Keratinocyte (primary cell): ENCODE results near the gene CLCN7. TPM values are rescaled to one million over a fixed set of nuclear protein-coding genes. Genes with fewer than 3 reads are reported as not detected.

Experiments used
- DNase-seq: peaks from one replicate; pipeline ENCODE4 v3.0.0-alpha.2; 2011; ENCODE audit warnings: low read depth, missing footprints, low spot score
- FAIRE-seq: peaks from 2 replicates; lab custom pipeline; 2011; peaks lifted over from hg19 to GRCh38; lab: Jason Lieb, UNC
- H2AFZ ChIP-seq: 2 replicates; pipeline ENCODE4 v1.6.0; 2012; ENCODE audit warnings: low read length, control low read depth, inconsistent platforms; ENCODE audit not compliant: control insufficient read depth
- H3K27ac ChIP-seq: 2 replicates; pipeline ENCODE4 v1.5.1; 2011; ENCODE audit warnings: low read length; ENCODE audit not compliant: control insufficient read depth, insufficient read depth
- H3K27me3 ChIP-seq: 3 replicates; pipeline ENCODE4 v1.6.0; 2011; ENCODE audit warnings: low read length; ENCODE audit not compliant: control insufficient read depth, insufficient read depth; ENCODE audit errors: extremely low read depth
- H3K36me3 ChIP-seq, 2 experiments: 2 replicates in 1 of 2; 3 replicates in 1 of 2; pipeline ENCODE4 v1.5.1; 2011; ENCODE audit warnings: low read length in 2 of 2, mild to moderate bottlenecking in 1 of 2; ENCODE audit not compliant: control insufficient read depth in 2 of 2, insufficient read depth in 2 of 2; ENCODE audit errors: extremely low read depth in 1 of 2
- H3K4me1 ChIP-seq: 3 replicates; pipeline ENCODE4 v1.5.1; 2011; ENCODE audit warnings: low read length; ENCODE audit not compliant: control insufficient read depth, insufficient read depth; ENCODE audit errors: extremely low read depth
- H3K4me2 ChIP-seq: 3 replicates; pipeline ENCODE4 v1.6.0; 2011; ENCODE audit warnings: low read depth, low read length; ENCODE audit not compliant: control insufficient read depth, insufficient read depth; ENCODE audit errors: extremely low read depth
- H3K4me3 ChIP-seq, 3 experiments: fragments of 200-600 bp in 1 of 3; sonication (generic) in 1 of 3; 2 replicates in 2 of 3; 3 replicates in 1 of 3; pipeline ENCODE4 v1.5.1; 2011 to 2016; ENCODE audit warnings: low read length in 3 of 3, mild to moderate bottlenecking in 3 of 3, control low read depth in 2 of 3, inconsistent platforms in 1 of 3, low read depth in 1 of 3, mixed read lengths in 1 of 3, mixed run types in 1 of 3, moderate library complexity in 1 of 3; ENCODE audit not compliant: control insufficient read depth in 2 of 3, insufficient read depth in 2 of 3; ENCODE audit errors: extremely low read depth in 1 of 3
- H3K79me2 ChIP-seq: 2 replicates; pipeline ENCODE4 v1.6.0; 2012; ENCODE audit warnings: low read length; ENCODE audit not compliant: control insufficient read depth, insufficient read depth
- H3K9ac ChIP-seq: 3 replicates; pipeline ENCODE4 v1.6.0; 2011; ENCODE audit warnings: low read length; ENCODE audit not compliant: control insufficient read depth, insufficient read depth; ENCODE audit errors: extremely low read depth
- H3K9me1 ChIP-seq: 3 replicates; pipeline ENCODE4 v1.6.0; 2011; ENCODE audit warnings: low read length; ENCODE audit not compliant: control insufficient read depth, insufficient read depth; ENCODE audit errors: extremely low read depth
- H3K9me3 ChIP-seq: 2 replicates; pipeline ENCODE4 v1.5.1; 2012; ENCODE audit warnings: low read depth, low read length; ENCODE audit not compliant: control insufficient read depth
- H4K20me1 ChIP-seq: 3 replicates; pipeline ENCODE4 v1.6.0; 2011; ENCODE audit warnings: low read length; ENCODE audit not compliant: control insufficient read depth, insufficient read depth; ENCODE audit errors: extremely low read depth
- CTCF ChIP-seq, 3 experiments: IDR thresholded peaks in 1 of 3; conservative IDR thresholded peaks in 1 of 3; optimal IDR thresholded peaks in 1 of 3; 2 replicates in 2 of 3; 3 replicates in 1 of 3; pipeline versions ENCODE3 to v1.5.1; 2011; ENCODE audit warnings: low read length in 3 of 3, mild to moderate bottlenecking in 3 of 3, moderate library complexity in 2 of 3, control low read depth in 1 of 3, inconsistent platforms in 1 of 3; ENCODE audit not compliant: insufficient read depth in 2 of 3; ENCODE audit errors: extremely low read depth in 1 of 3
- EZH2 ChIP-seq: IDR thresholded peaks from one replicate; pipeline ENCODE4 v1.6.1; 2012; ENCODE audit warnings: inconsistent platforms, mild to moderate bottlenecking, low read length, moderate library complexity
- dilution Hi-C: fragments of 300-500 bp; cut with MboI; formaldehyde crosslinking; loops from one replicate; pipeline ENCODE4 v1.7.0; 2020; ENCODE audit warnings: low sequenced_read_pairs; ENCODE audit not compliant: extremely low pct_ligation_motif_present
- polyA plus RNA-seq, 5 experiments: library from polyadenylated mRNA; depleted of rRNA in 3 of 5; stranded (reverse) in 3 of 5; stranded (forward) in 1 of 5; unstranded in 1 of 5; fragments of >200 nt; gene quantifications; 1 replicate in 1 of 5; 2 replicates in 3 of 5; 3 replicates in 1 of 5; pipeline versions ENCODE4 v1.2.1 to v1.2.3, GENCODE V29; 2011 to 2012; ENCODE audit warnings: missing spikeins in 2 of 5, low read depth in 1 of 5, low replicate concordance in 1 of 5

The CLCN7 gene
- polyA plus RNA-seq, 1 donor (not counting 4 experiments of a cell fraction or from before 2014, with no cell fraction given): 13.3 TPM

GRCh38 chr16:1494129-1494640, 19.4 kb upstream of the CLCN7 start:
- peaks cover 2 to 4% of the 10 kb centered on the region in 2 experiments for H3K36me3 ChIP-seq
- H3K9me1 ChIP-seq: no peaks in the 10 kb centered on the region
- peak overlapping the region; percentile 67 to 85 (median 77) for H3K4me3 ChIP-seq
- peaks cover 19% of the 10 kb centered on the region for H3K4me1 ChIP-seq
- peak overlapping the region; percentile 81 for H3K4me2 ChIP-seq
- peak overlapping the region; percentile 86 for H3K9ac ChIP-seq
- TF ChIP-seq EZH2: no peak
- TF ChIP-seq CTCF (optimal IDR thresholded peaks at IDR 0.05 in 1 of 3, IDR thresholded peaks at IDR 0.05 in 1 of 3, conservative IDR thresholded peaks at IDR 0.05 in 1 of 3; ENCODE audit: extremely low read depth in 1 of 3, insufficient read depth in 2 of 3, low read length in 3 of 3): peak; percentile 43 to 70 (median 67)
- H2AFZ ChIP-seq: peak overlapping the region; percentile 49
- DNase-seq (no peak), FAIRE-seq (peak; percentile 23)
- H3K79me2 ChIP-seq: peaks cover 30% of the 10 kb centered on the region
- H3K27ac ChIP-seq: no peak overlapping the region
- no peaks in the 10 kb centered on the region for H3K9me3 ChIP-seq
- no peaks in the 10 kb centered on the region for H3K27me3 ChIP-seq
- H4K20me1 ChIP-seq: no peaks in the 10 kb centered on the region
- dilution Hi-C loops: no loop called here

GRCh38 chr16:1493746-1494094, 18.9 kb upstream of the CLCN7 start:
- Histone ChIP-seq H4K20me1 (no peaks in the 10 kb centered on the region), H3K4me3 (peak overlapping the region; percentile 67 to 85 (median 77)), H3K79me2 (peaks cover 30% of the 10 kb centered on the region), H3K4me1 (peaks cover 19% of the 10 kb centered on the region), H3K9me3 (no peaks in the 10 kb centered on the region), H2AFZ (peak overlapping the region; percentile 49), H3K27me3 (no peaks in the 10 kb centered on the region), H3K9me1 (no peaks in the 10 kb centered on the region), H3K36me3 (peaks cover 2 to 4% of the 10 kb centered on the region in 2 experiments), H3K9ac (peak overlapping the region; percentile 86), H3K4me2 (peak overlapping the region; percentile 81), H3K27ac (peak overlapping the region; percentile 84)
- TF ChIP-seq CTCF (optimal IDR thresholded peaks at IDR 0.05 in 1 of 3, IDR thresholded peaks at IDR 0.05 in 1 of 3, conservative IDR thresholded peaks at IDR 0.05 in 1 of 3; ENCODE audit: extremely low read depth in 1 of 3, insufficient read depth in 2 of 3, low read length in 3 of 3) (no peak), EZH2 (no peak)
- dilution Hi-C loops: no loop called here
- DNase-seq (no peak), FAIRE-seq (no peak)
